Mesenchymal stem cell (in vitro differentiated cells and primary cell): Measurements from ENCODE around the gene TNS4.

Experiments used
- DNase-seq: peaks from one replicate; pipeline ENCODE4 v3.0.0-alpha.2; 2013
- H2AFZ ChIP-seq: one replicate; pipeline ENCODE4 v1.6.1; 2013; ENCODE audit warnings: low read depth, mild to moderate bottlenecking, control low read depth, inconsistent platforms, low read length, moderate library complexity
- H2AK5ac ChIP-seq: 2 replicates; pipeline ENCODE4 v1.6.1; 2013; ENCODE audit warnings: low read length, moderate library complexity, mild to moderate bottlenecking, inconsistent platforms; ENCODE audit not compliant: severe bottlenecking
- H2BK120ac ChIP-seq: one replicate; pipeline ENCODE4 v1.6.1; 2013; ENCODE audit warnings: low read depth, mild to moderate bottlenecking, inconsistent platforms, low read length, moderate library complexity
- H2BK12ac ChIP-seq, 2 experiments: one replicate each; pipeline ENCODE4 v1.6.1; 2013; ENCODE audit warnings: inconsistent platforms in 2 of 2, low read length in 2 of 2, mild to moderate bottlenecking in 2 of 2, moderate library complexity in 2 of 2, control low read depth in 1 of 2
- H2BK15ac ChIP-seq: one replicate; pipeline ENCODE4 v1.6.1; 2013; ENCODE audit warnings: mild to moderate bottlenecking, low read depth, inconsistent platforms; ENCODE audit not compliant: poor library complexity, severe bottlenecking
- H2BK5ac ChIP-seq: 2 replicates; pipeline ENCODE4 v1.6.1; 2013; ENCODE audit warnings: low read depth, mild to moderate bottlenecking, low read length, control low read depth, inconsistent platforms; ENCODE audit not compliant: poor library complexity, severe bottlenecking
- H3K14ac ChIP-seq, 2 experiments: one replicate each; pipeline ENCODE4 v1.6.1; 2013; ENCODE audit warnings: inconsistent platforms in 2 of 2, low read length in 2 of 2, control low read depth in 1 of 2, mild to moderate bottlenecking in 1 of 2, moderate library complexity in 1 of 2
- H3K18ac ChIP-seq, 2 experiments: one replicate each; pipeline ENCODE4 v1.6.1; 2013; ENCODE audit warnings: inconsistent platforms in 2 of 2, low read length in 2 of 2, control low read depth in 1 of 2, low read depth in 1 of 2, mild to moderate bottlenecking in 1 of 2
- H3K23ac ChIP-seq, 2 experiments: one replicate each; pipeline ENCODE4 v1.6.1; 2013; ENCODE audit warnings: inconsistent platforms in 2 of 2, low read length in 2 of 2, mild to moderate bottlenecking in 2 of 2, moderate library complexity in 2 of 2, control low read depth in 1 of 2
- H3K27ac ChIP-seq: 2 replicates; pipeline ENCODE4 v1.5.1; 2013; ENCODE audit warnings: mild to moderate bottlenecking, moderate library complexity, low read length, control low read depth, inconsistent platforms; ENCODE audit not compliant: poor library complexity, severe bottlenecking
- H3K27me3 ChIP-seq, 2 experiments: 2 replicates each; pipeline versions ENCODE4 v1.6.1 to v1.7.0; 2013; ENCODE audit warnings: low read length in 2 of 2, mild to moderate bottlenecking in 2 of 2, moderate library complexity in 2 of 2, control low read depth in 1 of 2, inconsistent platforms in 1 of 2; ENCODE audit not compliant: control insufficient read depth in 1 of 2, insufficient read depth in 1 of 2
- H3K36me3 ChIP-seq, 2 experiments: 2 replicates each; pipeline versions ENCODE4 v1.6.1 to v1.7.0; 2013; ENCODE audit warnings: low read length in 2 of 2, control low read depth in 1 of 2, inconsistent platforms in 1 of 2, low read depth in 1 of 2, mild to moderate bottlenecking in 1 of 2; ENCODE audit not compliant: insufficient read depth in 2 of 2, control insufficient read depth in 1 of 2
- H3K4ac ChIP-seq, 2 experiments: one replicate each; pipeline ENCODE4 v1.6.1; 2013; ENCODE audit warnings: inconsistent platforms in 2 of 2, low read length in 2 of 2, mild to moderate bottlenecking in 2 of 2, moderate library complexity in 2 of 2, control low read depth in 1 of 2, low read depth in 1 of 2
- H3K4me1 ChIP-seq: 2 replicates; pipeline ENCODE4 v1.6.1; 2013; ENCODE audit warnings: low read depth, low read length, control low read depth; ENCODE audit not compliant: control insufficient read depth, insufficient read depth
- H3K4me2 ChIP-seq: 2 replicates; pipeline ENCODE4 v1.6.1; 2013; ENCODE audit warnings: low read length, mild to moderate bottlenecking, inconsistent platforms; ENCODE audit not compliant: poor library complexity, severe bottlenecking
- H3K4me3 ChIP-seq, 2 experiments: 2 replicates each; pipeline versions ENCODE4 v1.5.1 to v1.7.0; 2013; ENCODE audit warnings: low read length in 2 of 2, mild to moderate bottlenecking in 2 of 2, control low read depth in 1 of 2, low read depth in 1 of 2; ENCODE audit not compliant: insufficient read depth in 1 of 2
- H3K79me1 ChIP-seq: replicated peaks from 2 replicates; pipeline ENCODE4 v1.6.1; 2013; ENCODE audit warnings: mild to moderate bottlenecking, control low read depth, low read length, inconsistent platforms; ENCODE audit not compliant: poor library complexity, severe bottlenecking
- H3K9ac ChIP-seq: 2 replicates; pipeline ENCODE4 v1.7.0; 2013; ENCODE audit warnings: mild to moderate bottlenecking, low read length, moderate library complexity
- H3K9me3 ChIP-seq: 2 replicates; pipeline ENCODE4 v1.7.0; 2013; ENCODE audit warnings: mild to moderate bottlenecking, low read length; ENCODE audit not compliant: control insufficient read depth
- H4K8ac ChIP-seq: one replicate; pipeline ENCODE4 v1.6.1; 2013; ENCODE audit warnings: inconsistent platforms, mild to moderate bottlenecking, low read length, moderate library complexity
- H4K91ac ChIP-seq: one replicate; pipeline ENCODE4 v1.6.1; 2013; ENCODE audit warnings: mild to moderate bottlenecking, low read length, inconsistent platforms
- WGBS: methylation state at CpG from one replicate; pipeline ENCODE4 v1.1.7; 2013; ENCODE audit warnings: mixed read lengths; 5-methylcytosine and 5-hydroxymethylcytosine counted together

TNS4 gene

DNA sequence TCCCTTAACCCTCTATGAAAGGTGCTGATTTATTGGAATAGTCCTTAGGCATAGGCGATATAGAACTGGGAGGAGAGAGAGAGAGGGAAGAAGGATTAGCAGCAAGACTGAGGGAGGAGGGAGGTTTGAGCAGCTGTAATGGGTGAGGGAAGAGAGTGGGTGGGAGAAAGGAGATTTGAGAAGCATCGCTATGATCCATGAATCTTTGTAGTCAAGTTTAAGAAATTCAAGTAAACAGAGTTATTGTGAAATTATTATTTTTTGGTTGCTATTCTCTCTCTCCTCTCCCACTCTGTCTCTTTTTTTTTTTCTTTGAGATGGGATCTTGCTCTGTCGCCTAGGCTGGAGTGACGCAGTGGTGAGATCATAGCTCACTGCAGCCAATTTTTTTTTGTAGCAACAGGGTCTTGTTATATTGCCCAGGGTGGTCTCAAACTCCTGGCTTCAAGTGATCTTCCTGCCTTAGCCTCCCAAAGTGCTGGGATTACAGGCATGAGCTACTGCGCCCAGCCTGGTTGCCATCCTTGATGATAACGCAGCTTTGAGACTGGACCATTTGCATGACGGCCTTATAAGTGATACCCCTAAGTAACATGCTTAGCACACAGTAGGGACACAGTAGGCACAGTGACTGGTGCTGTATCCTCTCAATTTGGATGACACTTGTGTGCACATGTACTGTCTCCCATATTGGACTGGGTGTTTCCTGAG lies 21.0 kb upstream of the TNS4 start:
- peak overlapping the region; percentile 65 for H3K9ac ChIP-seq
- H3K36me3 ChIP-seq, result no peaks in the 10 kb centered on the region
- no peak overlapping the region for H3K4ac ChIP-seq
- peaks cover 25% of the 10 kb centered on the region for H3K4me1 ChIP-seq
- no peaks in the 10 kb centered on the region for H3K79me1 ChIP-seq
- peak overlapping the region; percentile 9 for H4K91ac ChIP-seq
- H3K14ac ChIP-seq, result peak overlapping the region in 1 of 2 experiments; percentile 23
- no peak overlapping the region for H2BK5ac ChIP-seq
- peak overlapping the region in 1 of 2 experiments; percentile 21 for H3K18ac ChIP-seq
- 87% methylated on average over 6 of the region's 7 CpGs for WGBS
- no peaks in the 10 kb centered on the region for H3K27me3 ChIP-seq
- no peak overlapping the region for H2AK5ac ChIP-seq
- peak overlapping the region in 1 of 2 experiments; percentile 85 for H2BK12ac ChIP-seq
- no peak for DNase-seq
- no peak overlapping the region for H2BK120ac ChIP-seq
- H2AFZ ChIP-seq, result no peak overlapping the region
- H3K4me2 ChIP-seq, result no peak overlapping the region
- H3K27ac ChIP-seq, result no peak overlapping the region
- H3K4me3 ChIP-seq, result no peak overlapping the region
- H4K8ac ChIP-seq, result no peak overlapping the region
- no peak overlapping the region for H2BK15ac ChIP-seq
- no peak overlapping the region for H3K23ac ChIP-seq
- peaks cover 8% of the 10 kb centered on the region for H3K9me3 ChIP-seq

- peak overlapping the region in 1 of 2 experiments; percentile 74 for H3K14ac ChIP-seq
- H2BK12ac ChIP-seq, result peak overlapping the region in 1 of 2 experiments; percentile 92
- peaks cover 28% of the 10 kb centered on the region for H3K4me1 ChIP-seq
- peak overlapping the region; percentile 84 for H2BK15ac ChIP-seq
- no peaks in the 10 kb centered on the region for H3K79me1 ChIP-seq
- no peak overlapping the region for H3K4me3 ChIP-seq
- peak overlapping the region; percentile 65 to 90 for H3K18ac ChIP-seq
- H3K9ac ChIP-seq, result peak overlapping the region; percentile 65
- no peak overlapping the region for H3K23ac ChIP-seq
- WGBS, result 95% methylated on average over 13 of the region's 14 CpGs
- H3K36me3 ChIP-seq, result no peaks in the 10 kb centered on the region
- H4K91ac ChIP-seq, result peak overlapping the region; percentile 88
- peak overlapping the region in 1 of 2 experiments; percentile 90 for H3K4ac ChIP-seq
- no peak overlapping the region for H2BK120ac ChIP-seq
- no peak overlapping the region for H2AFZ ChIP-seq
- DNase-seq, result no peak
- no peak overlapping the region for H2BK5ac ChIP-seq
- peaks cover 8% of the 10 kb centered on the region for H3K9me3 ChIP-seq
- peak overlapping the region; percentile 12 for H3K27ac ChIP-seq
- H2AK5ac ChIP-seq, result peak overlapping the region; percentile 87
- no peaks in the 10 kb centered on the region for H3K27me3 ChIP-seq
- H3K4me2 ChIP-seq, result no peak overlapping the region
- H4K8ac ChIP-seq, result peak overlapping the region; percentile 20
Measured at GRCh38 chr17:40520991-40521453, 19.6 kb upstream of the TNS4 start.

- H3K9me3 ChIP-seq, result no peaks in the 10 kb centered on the region
- no peaks in the 10 kb centered on the region for H3K36me3 ChIP-seq
- peaks cover 0 to 4% of the 10 kb centered on the region in 2 experiments for H3K27me3 ChIP-seq
- 90% methylated on average over 4 of the region's 5 CpGs for WGBS
- H3K14ac ChIP-seq, result no peak overlapping the region
- H2BK15ac ChIP-seq, result no peak overlapping the region
- DNase-seq, result no peak
- H2BK12ac ChIP-seq, result peak overlapping the region in 1 of 2 experiments; percentile 21
- no peak overlapping the region for H2AFZ ChIP-seq
- no peak overlapping the region for H3K4ac ChIP-seq
- H2BK5ac ChIP-seq, result no peak overlapping the region
- no peak overlapping the region for H3K9ac ChIP-seq
- no peak overlapping the region for H3K18ac ChIP-seq
- no peak overlapping the region for H3K4me2 ChIP-seq
- H4K8ac ChIP-seq, result no peak overlapping the region
- H2BK120ac ChIP-seq, result no peak overlapping the region
- peak overlapping the region; percentile 61 for H2AK5ac ChIP-seq
- peaks cover 28% of the 10 kb centered on the region for H3K4me1 ChIP-seq
- no peak overlapping the region for H3K27ac ChIP-seq
- no peak overlapping the region for H3K4me3 ChIP-seq
- peak overlapping the region; percentile 21 for H4K91ac ChIP-seq
- H3K23ac ChIP-seq, result no peak overlapping the region
- no peaks in the 10 kb centered on the region for H3K79me1 ChIP-seq
Measured at GRCh38 chr17:40519089-40519775, 17.8 kb upstream of the TNS4 start.

DNA sequence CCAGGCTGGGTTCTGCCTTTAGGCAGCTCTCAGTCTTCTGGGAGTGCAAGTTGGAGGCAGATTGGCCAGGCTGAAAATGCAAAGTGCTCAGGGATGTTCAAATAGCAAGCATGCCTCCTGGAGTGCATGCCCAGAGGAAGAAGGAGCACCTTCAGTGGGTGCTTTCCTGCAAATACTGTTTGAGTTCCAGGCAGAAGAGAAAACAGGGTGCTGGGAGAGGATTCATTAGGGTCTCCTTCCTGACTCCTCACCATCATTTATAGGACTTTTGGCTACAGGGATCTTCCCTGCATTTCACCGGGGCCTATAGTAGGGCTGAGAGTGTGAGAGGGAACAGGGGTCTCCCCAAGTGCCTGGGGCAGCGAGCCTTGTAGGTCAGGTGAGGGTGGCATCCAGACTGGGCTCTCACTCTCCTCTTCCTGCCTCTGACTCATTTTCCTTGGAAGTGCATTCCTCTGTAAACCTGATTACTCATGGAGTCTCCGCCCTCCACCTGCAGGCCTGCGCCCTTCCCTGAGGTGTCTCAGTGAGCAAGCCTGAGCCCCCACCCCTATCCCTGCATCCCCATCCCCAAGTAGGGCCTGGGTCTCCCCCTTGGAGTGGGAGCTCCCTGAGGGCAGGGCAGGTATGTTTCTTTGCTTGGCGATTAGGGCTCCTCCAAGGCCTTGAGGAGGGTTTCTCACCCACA lies 17.1 kb upstream of the TNS4 start:
- Histone ChIP-seq H3K23ac (no peak overlapping the region), H2BK15ac (peak overlapping the region; percentile 36), H2AFZ (no peak overlapping the region), H3K27me3 (peaks cover 0 to 4% of the 10 kb centered on the region in 2 experiments), H4K8ac (no peak overlapping the region), H3K4me3 (no peak overlapping the region), H3K36me3 (no peaks in the 10 kb centered on the region), H2BK5ac (no peak overlapping the region), H3K4me2 (no peak overlapping the region), H3K27ac (no peak overlapping the region), H3K18ac (no peak overlapping the region), H3K9me3 (no peaks in the 10 kb centered on the region), H4K91ac (peak overlapping the region; percentile 5), H3K14ac (no peak overlapping the region), H3K9ac (no peak overlapping the region), H2BK120ac (no peak overlapping the region), H2AK5ac (no peak overlapping the region), H2BK12ac (peak overlapping the region in 1 of 2 experiments; percentile 2), H3K79me1 (no peaks in the 10 kb centered on the region), H3K4me1 (peaks cover 29% of the 10 kb centered on the region), H3K4ac (no peak overlapping the region)
- no peak for DNase-seq
- 57% methylated on average over 4 of the region's 5 CpGs for whole genome bisulfite sequencing
